ENCODE results near the gene TRIM4.
"Not testable (repeated sequence)": the region's sequence is repeated elsewhere in the genome, so short reads cannot be mapped to it uniquely, and the experiment has no call there.

Gene TRIM4

DNA sequence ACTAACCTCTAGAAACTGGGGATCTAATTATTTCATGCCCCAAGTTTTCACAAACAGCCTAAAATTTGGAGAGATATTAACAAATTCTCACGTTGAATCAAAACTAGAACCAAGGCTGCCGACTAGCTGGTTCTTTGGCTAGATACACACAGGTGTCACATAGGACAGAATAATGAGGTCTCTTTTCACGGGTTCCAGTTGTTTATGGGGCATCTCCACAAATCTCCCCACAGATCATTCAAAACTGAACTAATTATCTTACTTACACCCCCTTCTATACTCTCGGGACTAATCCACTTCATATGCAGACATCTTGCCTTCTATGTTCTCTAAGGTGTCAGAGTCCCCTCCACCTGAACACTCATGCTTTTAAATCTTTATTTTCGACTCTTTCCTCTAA, 26.1 kb downstream of the TRIM4 start:
- TF ChIP-seq CTCF (IDR thresholded peaks at IDR 0.05; ENCODE audit: extremely low read depth, missing control alignments): no peak
- no peak for DNase-seq (ENCODE audit: low spot score)

DNA sequence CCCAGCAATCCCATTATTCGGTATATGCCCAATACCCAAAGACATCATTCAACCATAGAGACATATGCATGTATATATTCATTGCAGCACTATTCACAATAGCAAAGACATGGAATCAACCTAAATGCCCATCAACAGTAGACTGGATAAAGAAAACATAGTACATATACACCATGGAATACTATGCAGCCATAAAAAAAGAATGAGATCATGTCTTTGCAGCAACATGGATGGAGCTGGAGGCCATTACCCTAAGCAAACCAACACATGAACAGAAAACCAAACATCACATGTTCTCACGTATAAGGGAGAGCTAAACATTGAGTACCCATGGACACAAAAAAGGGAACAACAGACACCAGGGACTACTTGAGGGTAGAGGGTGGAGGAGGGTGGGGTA, 29.0 kb downstream of the TRIM4 start:
- not testable (repeated sequence) for DNase-seq (ENCODE audit: low spot score)

DNA sequence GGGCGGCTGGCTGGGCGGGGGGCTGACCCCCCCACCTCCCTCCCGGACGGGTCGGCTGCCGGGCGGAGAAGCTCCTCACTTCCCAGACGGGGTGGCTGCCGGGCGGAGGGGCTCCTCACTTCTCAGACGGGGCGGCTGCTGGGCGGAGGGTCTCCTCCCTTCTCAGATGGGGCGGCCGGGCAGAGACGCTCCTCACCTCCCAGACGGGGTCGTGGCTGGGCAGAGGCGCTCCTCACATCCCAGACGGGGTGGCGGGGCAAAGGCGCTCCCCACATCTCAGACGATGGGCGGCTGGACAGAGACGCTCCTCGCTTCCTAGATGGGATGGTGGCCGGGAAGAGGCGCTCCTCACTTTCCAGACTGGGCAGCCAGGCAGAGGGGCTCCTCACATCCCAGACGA, 31.0 kb downstream of the TRIM4 start:
- not testable (repeated sequence) for DNase-seq (ENCODE audit: low spot score)

DNA sequence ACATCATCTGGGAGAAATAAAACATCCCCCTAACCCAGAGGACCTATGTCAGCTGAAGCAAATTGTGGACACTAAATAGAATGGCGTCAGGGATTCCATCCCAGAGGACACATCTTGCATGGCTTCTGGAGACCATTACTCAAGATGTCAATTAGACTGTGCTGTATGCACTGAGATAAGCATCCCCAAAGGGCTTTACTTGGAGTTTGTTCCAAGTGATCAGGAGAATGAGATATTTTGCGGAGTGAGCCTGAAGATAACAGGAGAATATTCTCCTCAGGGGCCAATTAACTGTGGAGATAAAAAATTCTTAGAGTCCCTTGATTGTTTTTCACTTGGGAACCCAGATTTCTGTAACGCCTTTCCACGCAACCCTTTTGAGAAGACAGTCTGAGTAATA, 38.0 kb downstream of the TRIM4 start:
- TF ChIP-seq CTCF (IDR thresholded peaks at IDR 0.05; ENCODE audit: extremely low read depth, missing control alignments): no peak
- DNase-seq (ENCODE audit: low spot score): no peak

GRCh38 chr7:99876933-99877332, 42.4 kb downstream of the TRIM4 start, which contains the start of gene OR2AE1:
Gene OR2AE1, minus strand, starts transcription at chr7:99877033. Its CDS starts 0 bp downstream, at chr7:99877033.
- DNase-seq (ENCODE audit: low spot score): no peak
- no peak for TF ChIP-seq CTCF (IDR thresholded peaks at IDR 0.05; ENCODE audit: extremely low read depth, missing control alignments)

DNA sequence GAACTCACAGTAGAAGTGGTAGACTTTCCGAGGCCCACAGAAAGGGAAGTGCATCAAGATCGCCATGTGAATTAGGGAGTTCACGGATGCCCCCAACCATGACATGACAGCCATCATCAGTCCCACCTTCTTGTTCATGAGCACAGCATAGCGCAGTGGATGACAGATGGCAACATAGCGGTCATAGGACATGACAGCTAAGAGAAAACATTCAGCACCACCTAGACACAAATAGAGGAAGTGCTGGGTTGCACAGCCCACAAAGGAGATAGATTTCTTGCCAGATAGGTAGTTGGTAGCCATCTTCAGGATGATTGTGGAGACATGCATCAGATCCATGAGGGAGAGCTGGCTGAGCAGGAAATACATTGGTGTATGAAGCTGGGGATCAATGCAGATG, 42.8 kb downstream of the TRIM4 start:
- DNase-seq (ENCODE audit: low spot score): no peak

GRCh38 chr7:99868246-99868645, 51.1 kb downstream of the TRIM4 start:
- TF ChIP-seq CTCF (IDR thresholded peaks at IDR 0.05; ENCODE audit: extremely low read depth, missing control alignments): no peak

More for the DNA sequence above, 42.8 kb downstream of the TRIM4 start:
- TF ChIP-seq CTCF (IDR thresholded peaks at IDR 0.05; ENCODE audit: extremely low read depth, missing control alignments): no peak

DNA sequence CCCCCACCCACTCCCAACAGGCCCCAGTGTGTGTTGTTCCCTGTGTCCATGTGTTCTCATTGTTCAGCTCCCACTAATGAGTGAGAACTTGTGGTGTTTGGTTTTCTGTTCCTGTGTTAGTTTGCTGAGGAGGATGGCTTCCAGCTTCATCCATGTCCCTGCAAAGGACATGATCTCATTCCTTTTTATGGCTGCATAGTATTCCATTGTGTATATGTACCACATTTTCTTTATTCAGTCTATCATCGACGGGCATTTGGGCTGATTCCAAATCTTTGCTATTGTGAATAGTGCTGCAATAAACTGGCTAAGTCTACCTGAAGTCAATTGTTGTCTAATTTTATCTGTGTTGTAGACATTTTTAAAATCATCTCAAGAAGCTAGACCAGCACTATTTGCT, 51.9 kb downstream of the TRIM4 start:
- not testable (repeated sequence) for DNase-seq (ENCODE audit: low spot score)

More at GRCh38 chr7:99868246-99868645, 51.1 kb downstream of the TRIM4 start:
- no peak for DNase-seq (ENCODE audit: low spot score)

- no peak for TF ChIP-seq CTCF (IDR thresholded peaks at IDR 0.05; ENCODE audit: extremely low read depth, missing control alignments)
- no peak for DNase-seq (ENCODE audit: low spot score)
Measured at GRCh38 chr7:99863847-99864440, 55.4 kb downstream of the TRIM4 start.

All from GM20000 (cell line).